Mesenteric fat pad (tissue), 1 donor: Measurements from ENCODE around the gene KSR2. TPM values are rescaled to one million over a fixed set of nuclear protein-coding genes. Genes with fewer than 3 reads are reported as not detected.
"Not testable (repeated sequence)": the region's sequence is repeated elsewhere in the genome, so short reads cannot be mapped to it uniquely, and the experiment has no call there.

Experiments used
- DNase-seq: peaks from one replicate; pipeline ENCODE4 v3.0.0-alpha.2; 2020; ENCODE audit warnings: low spot score
- total RNA-seq: library from RNA; stranded (reverse); fragmentation: NEBNext Ultra II Directional; extraction: Animal tissue kit (Norgen Biotek cat#: 25700); gene quantifications from one replicate; pipeline ENCODE4 v1.2.1, GENCODE V29; 2021
- donor health status: DM: yes; HTN: yes; CAD: no.

KSR2 gene
- total RNA-seq, 1 donor from 2014 or later = not detected

DNA sequence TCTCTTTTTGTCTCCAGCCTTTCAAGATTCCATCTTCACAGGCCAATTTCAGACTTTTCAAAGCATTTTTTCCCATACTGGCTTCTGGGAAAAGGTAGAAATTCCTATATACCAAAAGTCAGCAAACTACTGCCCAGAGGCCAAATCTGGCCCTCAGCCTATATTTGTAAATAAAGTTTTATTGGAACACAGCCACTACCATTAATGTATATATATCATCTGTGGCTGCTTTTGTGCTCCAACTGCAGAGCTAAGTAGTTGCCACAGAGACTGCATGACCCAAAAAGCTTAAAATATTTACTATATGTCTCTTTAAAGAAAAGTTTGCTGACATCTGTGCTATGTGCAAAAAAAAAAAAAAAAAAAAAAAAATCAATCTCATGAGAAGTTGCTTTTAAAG lies 76.3 kb downstream of the KSR2 start:
- DNase-seq = no peak

DNA sequence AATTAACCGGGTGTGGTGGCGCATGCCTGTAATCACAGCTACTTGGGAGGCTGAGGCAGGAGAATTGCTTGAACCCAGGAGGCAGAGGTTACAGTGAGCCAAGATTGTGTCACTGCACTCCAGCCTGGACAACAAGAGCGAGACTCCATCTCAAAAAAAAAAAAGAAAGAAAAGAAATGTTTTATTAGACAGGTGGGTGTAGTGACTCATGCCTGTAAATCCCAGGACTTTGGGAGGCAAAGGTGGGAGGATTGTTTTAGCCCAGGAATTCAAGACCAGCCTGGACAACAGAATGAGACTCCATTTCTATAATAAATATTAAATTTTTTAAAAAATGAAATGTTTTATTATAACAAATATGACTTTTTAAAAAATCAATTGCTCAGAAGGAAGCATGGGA lies 77.5 kb downstream of the KSR2 start:
- DNase-seq = not testable (repeated sequence)

DNA sequence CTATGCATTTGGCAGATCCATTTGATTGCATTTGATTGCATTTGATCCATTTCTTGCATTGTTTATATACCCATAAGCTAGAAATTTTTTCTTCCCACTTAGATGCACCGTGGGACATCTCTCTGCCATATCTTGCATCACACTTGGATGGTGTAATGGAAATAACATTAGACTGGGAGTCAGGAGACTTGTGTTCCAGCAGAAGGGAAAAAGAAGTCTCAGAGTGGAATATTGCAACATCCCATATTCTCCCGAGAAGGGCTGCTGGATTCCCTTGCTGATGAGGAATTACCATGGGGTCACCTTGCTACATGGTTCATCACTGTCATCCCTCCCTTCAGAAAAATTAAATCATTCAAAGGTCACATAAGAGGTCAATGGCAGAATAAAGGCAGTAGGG lies 78.1 kb downstream of the KSR2 start:
- no peak for DNase-seq

- DNase-seq = no peak
These were observed 78.7 kb downstream of the KSR2 start for GRCh38 chr12:117890137-117890536.

- no peak for DNase-seq
These were observed 79.7 kb downstream of the KSR2 start for GRCh38 chr12:117889098-117889497.

DNA sequence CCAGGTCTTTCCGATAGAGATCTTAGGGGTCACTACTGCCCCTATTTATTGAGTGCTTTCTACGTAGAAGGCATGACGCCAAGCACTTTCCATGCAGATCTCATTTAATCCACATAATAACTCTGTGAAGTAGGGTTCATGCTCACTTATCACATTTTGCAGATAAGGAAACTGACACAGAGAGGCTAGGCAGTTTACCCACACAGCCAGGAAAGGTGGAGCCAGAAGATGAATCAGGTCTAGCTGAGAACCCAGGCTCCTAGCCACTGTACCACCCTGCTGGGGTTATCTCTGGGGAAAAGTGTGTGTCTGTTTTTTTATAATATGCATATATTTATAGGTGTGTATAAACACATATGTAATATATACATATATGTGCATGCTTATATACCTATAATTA lies 83.6 kb downstream of the KSR2 start:
- DNase-seq = no peak

DNA sequence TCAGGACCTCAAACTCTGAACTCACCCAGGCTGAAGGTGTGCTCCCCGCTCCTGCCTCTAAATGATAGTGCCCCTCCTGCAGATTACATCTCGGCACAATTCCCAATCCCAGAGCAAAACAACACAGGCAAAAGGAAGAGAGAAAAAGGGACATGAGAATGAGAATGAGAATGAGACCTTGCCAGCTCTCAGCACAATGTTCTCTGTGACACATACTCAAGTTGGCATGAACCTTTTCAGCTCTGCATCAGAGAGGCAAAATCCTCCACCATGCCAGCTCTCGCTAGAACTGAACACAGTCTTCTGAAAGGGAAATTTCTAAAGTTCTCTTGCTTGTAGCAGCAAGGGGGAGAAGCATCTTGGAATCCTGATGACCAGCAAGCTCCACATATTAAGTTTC lies 84.6 kb downstream of the KSR2 start:
- no peak for DNase-seq

- DNase-seq = no peak
These were observed 86.1 kb downstream of the KSR2 start for GRCh38 chr12:117882603-117883184.

- DNase-seq = no peak
These were observed 86.6 kb downstream of the KSR2 start for GRCh38 chr12:117882181-117882580.

GRCh38 chr12:117881517-117881916 lies 87.3 kb downstream of the KSR2 start:
- DNase-seq = no peak

GRCh38 chr12:117878605-117879004 lies 90.2 kb downstream of the KSR2 start:
- DNase-seq = no peak

- no peak for DNase-seq
These were observed 92.4 kb downstream of the KSR2 start for GRCh38 chr12:117876436-117876816.

DNA sequence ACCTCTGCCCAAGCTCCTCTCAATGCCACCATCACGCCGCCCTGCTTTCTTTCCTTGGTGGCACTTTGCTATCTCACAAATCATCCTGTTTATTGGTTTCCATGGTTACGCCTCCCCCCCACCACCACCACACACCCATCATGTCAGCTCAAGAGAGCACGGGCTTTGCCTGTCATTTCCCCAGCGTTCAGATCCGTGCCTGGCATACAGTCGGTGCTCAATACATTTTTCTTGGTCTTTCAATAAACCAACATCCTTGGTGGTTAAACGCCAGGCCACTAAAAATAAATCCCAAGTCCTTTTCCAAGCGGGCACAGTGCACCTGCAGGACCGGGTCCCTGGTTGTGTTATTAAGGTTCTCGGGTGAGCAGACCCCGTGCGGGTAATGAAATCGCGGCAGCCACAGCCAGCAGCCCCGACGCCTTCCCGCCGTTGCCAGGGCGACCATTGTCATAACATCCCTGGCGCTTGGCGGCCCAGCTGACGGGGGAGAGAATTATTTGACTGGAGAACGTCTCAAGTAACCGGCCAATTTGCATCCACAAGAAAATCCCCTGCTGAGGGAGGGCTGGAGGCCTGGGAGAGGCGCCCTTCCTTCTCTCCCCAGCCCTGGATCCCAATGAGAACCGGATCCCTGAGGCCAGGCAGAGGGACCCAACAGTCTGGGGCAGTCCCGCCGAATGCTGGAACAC lies 92.9 kb downstream of the KSR2 start:
- no peak for DNase-seq

GRCh38 chr12:117874842-117875434 lies 93.9 kb downstream of the KSR2 start:
- no peak for DNase-seq

GRCh38 chr12:117874198-117874597 lies 94.6 kb downstream of the KSR2 start:
- not testable (repeated sequence) for DNase-seq

DNA sequence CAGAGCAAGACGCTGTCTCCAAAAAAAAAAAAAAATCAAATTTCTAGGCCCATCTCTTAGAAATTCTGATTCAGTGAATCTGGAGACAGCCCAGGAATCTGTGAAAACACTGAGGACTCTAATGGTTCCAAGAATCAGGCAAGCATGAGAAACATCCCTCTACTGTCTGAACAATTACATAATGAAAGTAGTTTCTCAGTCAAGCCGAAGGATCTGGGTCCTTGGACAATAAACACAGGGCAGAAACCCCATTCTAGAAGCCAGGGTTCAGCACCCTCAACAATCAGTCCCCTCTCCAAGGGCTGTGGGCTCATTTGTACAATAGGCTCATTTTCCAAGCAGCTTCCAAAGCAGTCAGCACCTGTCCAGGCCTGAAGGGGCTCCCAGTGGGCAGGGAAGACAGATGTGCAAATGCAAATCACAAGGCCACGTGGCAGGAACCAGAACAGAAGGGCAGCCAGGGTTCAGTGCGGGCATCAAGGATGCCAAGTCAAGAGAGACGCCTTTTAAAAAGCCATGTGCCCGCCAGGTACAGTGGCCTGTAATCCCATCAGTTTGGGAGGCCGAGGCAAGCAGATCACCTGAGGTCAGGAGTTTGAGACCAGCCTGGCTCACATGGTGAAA lies 96.1 kb downstream of the KSR2 start:
- DNase-seq = no peak

DNA sequence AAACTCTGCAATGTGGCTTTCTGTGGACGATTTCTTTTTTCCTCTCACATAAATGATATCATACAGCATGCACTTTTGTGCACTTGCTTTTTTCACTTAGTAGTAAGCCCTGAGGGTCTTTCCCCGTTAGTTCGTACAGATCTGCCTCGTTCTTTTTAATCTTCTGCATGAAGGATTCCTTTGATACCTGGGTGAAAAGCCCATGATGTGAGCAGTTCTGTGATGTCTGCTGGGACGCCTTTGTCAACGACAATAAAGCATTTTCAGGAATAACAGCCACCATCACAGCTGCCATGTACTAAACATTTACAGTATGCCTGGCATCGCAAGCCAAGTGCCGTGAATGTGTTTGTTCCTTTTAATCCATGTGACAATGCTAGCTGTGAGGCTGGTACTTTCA lies 99.2 kb downstream of the KSR2 start:
- DNase-seq = no peak

DNA sequence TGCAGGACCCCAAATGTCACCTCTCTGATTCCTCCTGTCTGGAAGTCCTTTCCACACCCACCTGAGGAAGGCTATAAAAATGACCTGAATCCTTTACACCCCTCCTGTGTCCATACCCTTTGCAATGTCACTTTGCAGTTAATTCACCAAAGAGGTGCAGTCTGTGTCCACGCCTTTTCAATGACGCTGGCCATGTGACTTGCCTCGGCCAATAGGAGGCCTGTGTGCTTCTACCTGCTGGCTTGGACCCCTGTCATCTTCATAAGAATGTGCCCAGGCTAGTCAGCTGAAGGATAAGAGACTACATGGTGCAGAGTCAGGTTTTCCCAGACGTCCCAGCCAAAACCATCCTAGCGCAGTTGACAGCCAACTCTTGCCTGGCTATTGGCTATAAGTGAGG lies 101.4 kb downstream of the KSR2 start:
- peak; percentile 26 for DNase-seq

DNA sequence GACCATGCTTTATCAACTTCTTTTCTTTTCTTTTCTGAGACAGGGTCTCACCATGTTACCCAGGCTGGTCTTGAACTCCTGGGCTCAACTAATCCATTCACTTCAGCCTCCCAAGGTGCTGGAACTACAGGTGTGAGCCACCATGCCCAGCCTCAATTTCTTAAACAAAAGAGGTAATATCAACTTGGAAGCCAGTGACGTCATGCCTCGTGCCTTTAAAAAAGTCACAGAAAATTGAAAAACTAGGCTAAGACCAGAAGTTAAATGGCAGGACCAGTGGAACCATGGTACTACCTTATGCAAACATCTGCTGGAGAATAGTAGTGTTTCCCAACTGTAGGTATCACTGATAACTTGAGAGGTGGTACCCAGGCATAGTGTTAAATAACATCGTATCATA lies 103.3 kb downstream of the KSR2 start:
- no peak for DNase-seq

- DNase-seq = peak; percentile 62
These were observed 105.6 kb downstream of the KSR2 start for GRCh38 chr12:117863002-117863709.

DNA sequence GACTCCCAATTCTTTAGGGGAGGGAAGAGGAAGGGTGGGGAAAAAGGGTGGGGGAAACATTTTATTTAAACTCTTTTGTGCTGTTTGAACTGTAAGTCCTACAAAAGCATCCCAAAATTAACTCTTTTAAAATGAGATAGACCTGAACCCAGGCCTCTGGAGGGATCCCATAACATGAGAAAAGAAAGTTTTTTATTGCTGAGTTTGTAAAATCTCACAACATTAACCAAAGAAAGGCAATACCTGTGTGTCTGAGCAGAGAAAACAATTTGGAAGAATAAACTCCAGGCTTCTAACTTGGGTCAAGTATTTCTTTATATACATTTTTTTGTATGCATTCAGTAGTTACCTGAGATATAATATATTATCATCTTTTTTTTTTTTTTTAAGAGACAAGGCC lies 107.1 kb downstream of the KSR2 start:
- no peak for DNase-seq

DNA sequence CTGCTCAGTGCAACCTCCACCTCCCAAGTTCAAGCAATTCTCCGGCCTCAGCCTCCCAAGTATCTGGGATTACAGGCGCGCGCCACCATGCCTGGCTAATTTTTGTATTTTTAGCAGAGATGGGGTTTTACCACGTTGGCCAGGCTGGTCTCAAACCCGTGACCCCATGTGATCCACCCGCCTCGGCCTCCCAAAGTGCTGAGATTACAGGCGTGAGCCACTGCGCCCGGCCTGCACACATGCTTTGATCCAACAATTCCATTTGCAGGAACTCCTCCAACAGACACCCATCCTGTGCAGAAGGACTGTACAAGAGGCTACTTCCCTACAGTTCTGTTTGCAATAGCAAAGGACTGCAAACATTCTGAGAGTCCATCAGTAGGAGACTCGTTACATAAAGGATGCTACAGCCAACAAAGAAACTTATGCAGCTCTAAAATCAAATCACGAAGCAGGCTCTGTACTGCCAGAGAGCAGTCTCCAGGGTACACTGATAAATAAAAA lies 108.0 kb downstream of the KSR2 start:
- DNase-seq = not testable (repeated sequence)
